Panc1 (cell line): ENCODE measurements around the gene SKA2.

Experiments used
- TCF7L2 ChIP-seq: IDR thresholded peaks from 2 replicates; pipeline ENCODE4 v1.6.1; 2011; ENCODE audit warnings: mild to moderate bottlenecking, low read depth, low read length, inconsistent platforms
- TF ChIP-seq, protein P1 (sequence below): fragments of 450-650 bp; IDR thresholded peaks from 2 replicates; pipeline ENCODE4 v1.5.1; 2017; ENCODE audit warnings: mild to moderate bottlenecking
- TF ChIP-seq, protein P2 (sequence below), 2 experiments: IDR thresholded peaks; 2 replicates each; pipeline ENCODE4 v1.6.1; 2011 to 2012; ENCODE audit warnings: low read depth in 2 of 2, control low read depth in 1 of 2, low read length in 1 of 2, mild to moderate bottlenecking in 1 of 2, moderate library complexity in 1 of 2; ENCODE audit not compliant: insufficient read depth in 1 of 2

DNA sequence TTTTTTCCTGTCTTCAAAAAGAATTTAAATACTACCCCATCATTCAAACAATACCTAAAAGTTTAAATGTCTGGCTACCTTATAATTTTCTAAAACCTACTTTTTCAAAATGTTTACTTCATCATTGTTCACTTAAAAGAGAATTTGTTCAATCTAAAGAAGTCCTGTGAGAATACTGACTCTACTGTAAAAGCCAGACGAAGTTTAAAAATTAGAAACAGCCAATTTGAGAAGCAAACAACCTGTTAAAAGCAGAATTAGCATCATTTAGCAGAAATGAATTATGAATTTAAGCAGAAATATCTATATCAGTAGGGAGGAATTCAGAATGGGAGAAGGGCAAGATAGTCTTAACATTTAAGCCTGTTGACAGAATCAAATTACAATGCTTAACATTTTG is 2.1 kb downstream of the SKA2 start:
- TF ChIP-seq, protein P1, sequence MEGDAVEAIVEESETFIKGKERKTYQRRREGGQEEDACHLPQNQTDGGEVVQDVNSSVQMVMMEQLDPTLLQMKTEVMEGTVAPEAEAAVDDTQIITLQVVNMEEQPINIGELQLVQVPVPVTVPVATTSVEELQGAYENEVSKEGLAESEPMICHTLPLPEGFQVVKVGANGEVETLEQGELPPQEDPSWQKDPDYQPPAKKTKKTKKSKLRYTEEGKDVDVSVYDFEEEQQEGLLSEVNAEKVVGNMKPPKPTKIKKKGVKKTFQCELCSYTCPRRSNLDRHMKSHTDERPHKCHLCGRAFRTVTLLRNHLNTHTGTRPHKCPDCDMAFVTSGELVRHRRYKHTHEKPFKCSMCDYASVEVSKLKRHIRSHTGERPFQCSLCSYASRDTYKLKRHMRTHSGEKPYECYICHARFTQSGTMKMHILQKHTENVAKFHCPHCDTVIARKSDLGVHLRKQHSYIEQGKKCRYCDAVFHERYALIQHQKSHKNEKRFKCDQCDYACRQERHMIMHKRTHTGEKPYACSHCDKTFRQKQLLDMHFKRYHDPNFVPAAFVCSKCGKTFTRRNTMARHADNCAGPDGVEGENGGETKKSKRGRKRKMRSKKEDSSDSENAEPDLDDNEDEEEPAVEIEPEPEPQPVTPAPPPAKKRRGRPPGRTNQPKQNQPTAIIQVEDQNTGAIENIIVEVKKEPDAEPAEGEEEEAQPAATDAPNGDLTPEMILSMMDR = no peak
- TF ChIP-seq, protein P2, sequence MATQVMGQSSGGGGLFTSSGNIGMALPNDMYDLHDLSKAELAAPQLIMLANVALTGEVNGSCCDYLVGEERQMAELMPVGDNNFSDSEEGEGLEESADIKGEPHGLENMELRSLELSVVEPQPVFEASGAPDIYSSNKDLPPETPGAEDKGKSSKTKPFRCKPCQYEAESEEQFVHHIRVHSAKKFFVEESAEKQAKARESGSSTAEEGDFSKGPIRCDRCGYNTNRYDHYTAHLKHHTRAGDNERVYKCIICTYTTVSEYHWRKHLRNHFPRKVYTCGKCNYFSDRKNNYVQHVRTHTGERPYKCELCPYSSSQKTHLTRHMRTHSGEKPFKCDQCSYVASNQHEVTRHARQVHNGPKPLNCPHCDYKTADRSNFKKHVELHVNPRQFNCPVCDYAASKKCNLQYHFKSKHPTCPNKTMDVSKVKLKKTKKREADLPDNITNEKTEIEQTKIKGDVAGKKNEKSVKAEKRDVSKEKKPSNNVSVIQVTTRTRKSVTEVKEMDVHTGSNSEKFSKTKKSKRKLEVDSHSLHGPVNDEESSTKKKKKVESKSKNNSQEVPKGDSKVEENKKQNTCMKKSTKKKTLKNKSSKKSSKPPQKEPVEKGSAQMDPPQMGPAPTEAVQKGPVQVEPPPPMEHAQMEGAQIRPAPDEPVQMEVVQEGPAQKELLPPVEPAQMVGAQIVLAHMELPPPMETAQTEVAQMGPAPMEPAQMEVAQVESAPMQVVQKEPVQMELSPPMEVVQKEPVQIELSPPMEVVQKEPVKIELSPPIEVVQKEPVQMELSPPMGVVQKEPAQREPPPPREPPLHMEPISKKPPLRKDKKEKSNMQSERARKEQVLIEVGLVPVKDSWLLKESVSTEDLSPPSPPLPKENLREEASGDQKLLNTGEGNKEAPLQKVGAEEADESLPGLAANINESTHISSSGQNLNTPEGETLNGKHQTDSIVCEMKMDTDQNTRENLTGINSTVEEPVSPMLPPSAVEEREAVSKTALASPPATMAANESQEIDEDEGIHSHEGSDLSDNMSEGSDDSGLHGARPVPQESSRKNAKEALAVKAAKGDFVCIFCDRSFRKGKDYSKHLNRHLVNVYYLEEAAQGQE (IDR thresholded peaks at IDR 0.05; ENCODE audit: insufficient read depth in 1 of 2, low read depth in 2 of 2, low read length in 1 of 2) = no peak
- TF ChIP-seq TCF7L2 = no peak
